NB4 (cell line): ENCODE data around the gene HAUS7.

Source experiments
- CTCF ChIP-seq: IDR thresholded peaks from one replicate; pipeline ENCODE4 v1.5.1; 2012; ENCODE audit warnings: low read depth, low read length
- MAX ChIP-seq: IDR thresholded peaks from 2 replicates; pipeline ENCODE4 v1.6.1; 2011; ENCODE audit warnings: low read depth, low read length
- MYC ChIP-seq: IDR thresholded peaks from 2 replicates; pipeline ENCODE4 v1.6.1; 2011; ENCODE audit warnings: low read depth, low read length
- POLR2A ChIP-seq: IDR thresholded peaks from 2 replicates; pipeline ENCODE4 v1.6.1; 2011; ENCODE audit warnings: mild to moderate bottlenecking; ENCODE audit not compliant: insufficient read length; ENCODE audit errors: extremely low read depth

- TF ChIP-seq CTCF (no peak), POLR2A (no peak), MAX (no peak), MYC (no peak)
Observed at GRCh38 chrX:153398275-153398960, 72.0 kb downstream of the HAUS7 start.
